ENCODE results near the gene MCOLN2.

Gene MCOLN2

GRCh38 chr1:84985365-84985764 is 11.5 kb downstream of the MCOLN2 start:
- no peak for DNase-seq

- no peak for DNase-seq
Observed at GRCh38 chr1:84982395-84982794, 14.5 kb downstream of the MCOLN2 start.

DNA sequence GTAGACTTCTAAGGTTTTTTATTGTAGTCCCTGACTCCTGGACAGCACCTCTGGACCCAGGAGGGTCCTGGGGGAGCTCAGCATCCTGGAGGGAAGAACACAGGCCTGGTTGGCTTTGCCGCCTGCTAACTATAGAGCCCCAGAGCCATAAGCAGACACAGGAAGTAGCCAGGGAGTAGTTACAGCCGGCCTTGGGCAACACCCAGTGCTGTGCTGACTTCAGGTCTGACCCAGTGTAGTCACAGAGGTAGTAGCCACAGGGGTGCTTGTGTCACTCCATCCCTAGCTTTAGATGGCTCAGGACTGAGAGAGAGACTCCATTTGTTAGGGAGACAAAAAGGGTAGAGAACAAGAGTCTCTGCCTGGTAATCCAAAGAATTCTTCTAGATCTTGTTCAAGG is 21.9 kb downstream of the MCOLN2 start:
- DNase-seq = no peak

GRCh38 chr1:84973498-84974334 is 23.2 kb downstream of the MCOLN2 start:
- DNase-seq = no peak

- DNase-seq = no peak
Observed at GRCh38 chr1:84972377-84972987, 24.4 kb downstream of the MCOLN2 start.

GRCh38 chr1:84971957-84972356 is 25.0 kb downstream of the MCOLN2 start:
- no peak for DNase-seq

DNA sequence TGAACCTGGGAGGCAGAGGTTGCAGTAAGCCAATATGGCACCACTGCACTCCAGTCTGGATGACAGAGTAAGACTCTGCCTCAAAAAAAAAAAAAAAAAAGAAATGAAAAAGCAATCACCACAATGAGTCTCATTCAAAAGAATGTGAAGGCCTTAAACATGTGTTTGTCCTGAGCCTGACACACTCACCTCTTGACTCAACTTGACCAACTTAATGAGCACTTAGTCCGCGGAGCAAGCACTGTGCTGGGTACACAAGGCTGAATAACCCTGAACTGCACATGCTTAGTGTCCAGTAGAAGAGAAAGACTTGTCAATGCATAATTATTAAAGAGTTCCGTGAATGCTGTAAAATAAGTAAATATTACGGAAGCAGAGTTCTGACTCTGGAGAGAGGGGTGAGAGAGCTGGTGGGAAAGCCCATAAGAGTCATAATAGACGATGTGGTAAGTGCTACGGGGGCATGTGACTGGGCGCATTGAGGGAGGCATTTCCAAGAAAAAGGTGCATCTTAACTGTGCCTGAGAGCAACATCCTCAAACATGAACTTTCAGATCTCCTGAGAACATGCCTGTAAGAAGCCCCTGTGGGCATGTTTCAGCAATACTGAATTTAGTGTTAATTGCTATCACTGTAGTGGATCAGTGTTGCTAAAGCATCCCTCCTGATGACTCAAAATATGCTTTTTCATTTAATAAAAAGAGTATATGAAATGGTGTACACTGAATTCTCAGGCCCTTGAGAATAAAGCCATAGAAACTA is 27.2 kb downstream of the MCOLN2 start:
- DNase-seq = no peak

GRCh38 chr1:84968865-84969264 is 28.0 kb downstream of the MCOLN2 start:
- DNase-seq = no peak

DNA sequence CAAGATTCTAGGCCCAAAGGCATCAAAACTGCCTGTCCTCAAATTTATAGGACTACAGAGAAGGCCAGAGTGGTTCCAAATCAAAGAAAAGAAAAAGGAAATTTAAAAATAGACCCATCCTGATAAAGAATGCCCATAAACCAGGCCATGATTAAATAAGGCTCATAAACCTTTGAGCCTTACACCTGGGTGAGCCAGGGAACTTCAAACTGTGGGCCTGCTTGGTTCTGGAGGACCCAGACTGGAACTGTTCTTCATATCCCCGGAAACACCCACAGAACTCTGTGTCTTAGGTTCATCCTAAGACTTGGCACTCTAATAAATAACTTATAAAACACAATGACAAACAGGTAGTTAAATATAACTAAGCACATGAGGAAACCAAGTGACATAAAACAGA is 28.8 kb downstream of the MCOLN2 start:
- DNase-seq = no peak

- no peak for DNase-seq
Observed at GRCh38 chr1:84967666-84968065, 29.2 kb downstream of the MCOLN2 start.

DNA sequence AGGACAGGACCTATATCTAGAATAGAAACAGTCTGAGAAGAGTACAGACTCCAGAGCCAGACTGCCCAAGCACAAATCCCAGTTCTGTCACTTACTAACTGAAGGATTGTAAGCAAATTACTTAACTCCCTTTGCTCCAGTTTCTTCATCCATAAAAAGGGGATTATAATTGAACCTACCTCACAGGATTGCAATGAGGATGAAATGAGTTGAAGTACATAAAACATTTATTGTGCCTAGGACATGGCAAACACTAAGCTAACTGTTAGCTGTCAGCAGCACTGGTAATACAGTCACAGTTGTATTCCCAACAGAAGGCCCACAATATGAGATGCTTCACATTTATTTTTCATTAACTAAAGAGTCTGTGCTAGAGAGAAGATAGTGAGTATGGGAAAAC is 33.9 kb downstream of the MCOLN2 start:
- DNase-seq = no peak

- DNase-seq = no peak
Observed at GRCh38 chr1:84961316-84961715, 35.6 kb downstream of the MCOLN2 start.

GRCh38 chr1:84960371-84960770 is 36.5 kb downstream of the MCOLN2 start:
- DNase-seq = no peak

GRCh38 chr1:84959294-84959693 is 37.6 kb downstream of the MCOLN2 start:
- DNase-seq = no peak

- no peak for DNase-seq
Observed at GRCh38 chr1:84957966-84958365, 38.9 kb downstream of the MCOLN2 start.

- DNase-seq = no peak
Observed at GRCh38 chr1:84956655-84957054, 40.3 kb downstream of the MCOLN2 start.

- DNase-seq = no peak
Observed at GRCh38 chr1:84956097-84956496, 40.8 kb downstream of the MCOLN2 start.

DNA sequence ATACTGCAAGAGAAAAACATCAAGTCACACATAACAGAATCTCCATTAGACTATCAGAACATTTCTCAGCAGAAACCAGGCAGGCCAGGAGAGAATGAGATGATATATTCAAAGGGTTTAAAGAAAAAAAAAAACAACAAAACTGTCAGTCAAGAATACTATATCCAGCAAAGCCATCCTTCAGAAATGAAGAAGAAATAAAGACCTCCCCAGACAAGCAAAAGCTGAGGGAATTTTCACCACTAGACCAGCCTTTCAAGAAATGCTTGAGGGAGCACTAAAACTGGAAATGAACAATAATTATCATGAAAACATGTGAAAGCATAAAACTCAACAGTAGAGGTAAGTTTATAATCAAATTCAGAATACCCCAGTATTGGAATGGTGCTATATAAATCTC is 47.2 kb downstream of the MCOLN2 start:
- no peak for DNase-seq

DNA sequence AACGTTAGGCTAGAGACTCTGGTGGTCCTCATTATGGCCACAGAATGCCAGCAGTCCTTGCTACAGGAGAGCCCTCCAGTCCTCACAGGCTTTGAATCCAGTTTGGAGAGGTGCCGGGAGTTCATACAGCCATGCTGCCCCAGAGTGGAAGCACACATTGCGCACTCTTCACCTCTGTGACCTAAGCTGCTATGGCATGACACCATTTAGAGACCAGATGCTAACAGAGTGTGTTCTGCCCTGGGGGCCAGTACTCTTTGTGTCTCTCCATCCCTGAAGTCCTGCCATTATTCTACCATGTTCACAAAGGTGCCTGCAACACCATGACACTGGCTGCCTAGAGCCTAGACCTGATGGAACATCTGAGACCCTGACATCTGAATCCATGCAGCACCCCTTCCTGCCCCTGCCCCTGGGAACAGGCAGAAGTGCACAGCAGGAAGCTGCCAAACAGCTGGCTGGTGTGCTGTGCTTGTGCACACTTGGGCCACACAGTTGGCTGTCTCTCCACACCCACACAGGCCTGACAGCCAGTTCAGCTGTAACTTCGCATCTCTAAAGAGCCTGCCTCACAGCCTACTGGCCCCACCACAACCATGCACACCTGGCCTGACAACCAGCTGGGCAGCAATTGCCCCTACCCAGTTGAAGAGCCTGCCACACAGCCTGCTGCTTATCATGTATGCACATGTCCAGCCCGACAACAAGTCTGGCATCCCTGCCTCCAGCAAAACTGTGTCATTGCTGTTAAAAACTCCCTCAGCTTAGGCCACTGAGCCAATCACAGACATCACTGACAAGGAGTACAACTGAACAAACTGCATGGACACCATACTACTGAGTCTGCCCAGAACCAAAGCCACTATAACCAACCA is 49.1 kb downstream of the MCOLN2 start:
- no peak for DNase-seq

GRCh38 chr1:84946631-84947030 is 50.3 kb downstream of the MCOLN2 start:
- DNase-seq = no peak

DNA sequence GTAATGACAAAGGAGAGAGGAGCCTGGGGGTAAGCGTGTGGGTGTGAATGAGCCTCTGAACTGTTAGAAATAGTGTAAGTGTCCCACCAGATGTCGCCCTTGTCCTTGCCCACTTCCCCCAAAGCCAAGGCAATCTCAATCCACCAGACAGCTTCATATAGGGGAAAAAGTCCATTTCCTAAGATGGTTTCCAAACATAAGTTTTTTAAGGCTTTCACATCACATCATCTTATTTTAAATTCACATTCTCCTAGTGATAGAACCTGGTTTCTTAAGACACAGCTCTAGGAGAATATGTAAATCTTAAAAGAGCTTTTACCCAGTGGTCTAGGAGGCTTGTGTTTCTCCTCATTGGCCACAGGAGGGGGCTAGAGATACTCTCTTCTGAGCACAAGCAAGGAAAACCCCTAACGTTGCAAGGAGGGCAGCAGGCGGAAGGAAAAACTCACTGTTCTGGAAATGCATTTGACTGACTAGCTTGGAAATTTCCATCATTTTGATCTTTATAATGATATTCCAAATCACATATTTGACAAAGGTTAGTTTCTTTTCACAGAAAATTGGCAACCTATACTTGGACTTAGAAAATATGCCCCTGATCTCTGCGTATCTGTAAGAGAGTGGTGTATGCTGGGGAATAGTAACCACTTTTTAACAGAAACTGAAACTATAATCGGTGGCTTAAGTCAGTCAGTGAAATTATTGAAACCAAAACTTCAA is 52.0 kb downstream of the MCOLN2 start:
- DNase-seq = peak; percentile 50

DNA sequence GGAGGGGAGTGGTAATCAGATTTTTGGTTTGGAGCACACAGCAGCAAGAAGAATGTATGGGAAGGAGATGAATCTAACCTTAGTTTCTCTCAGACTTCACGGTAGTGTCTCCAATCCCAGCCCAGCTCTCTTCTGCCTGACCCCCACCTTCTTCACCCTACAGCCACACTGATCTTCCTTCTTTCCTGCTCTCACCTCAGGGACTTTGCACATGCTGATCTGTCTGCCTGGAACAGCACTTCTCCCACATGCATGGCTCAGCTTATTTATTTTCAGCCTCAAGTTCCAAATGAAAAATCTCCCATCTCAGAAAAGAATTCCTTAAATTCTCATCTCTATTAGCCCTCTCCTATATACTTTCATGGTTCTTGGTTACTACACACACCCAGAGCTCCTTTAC is 55.1 kb downstream of the MCOLN2 start:
- no peak for DNase-seq
